Activated CD4-positive, alpha-beta T cell treated with anti-CD3 and anti-CD28 coated beads for 48 hours (primary cell): ENCODE results near the gene SCEL.
"Not testable (repeated sequence)": the region's sequence is repeated elsewhere in the genome, so short reads cannot be mapped to it uniquely, and the experiment has no call there.

Experiments
- DNase-seq: peaks from one replicate; pipeline ENCODE4 v3.0.0-alpha.2; 2020

SCEL gene, protein sequence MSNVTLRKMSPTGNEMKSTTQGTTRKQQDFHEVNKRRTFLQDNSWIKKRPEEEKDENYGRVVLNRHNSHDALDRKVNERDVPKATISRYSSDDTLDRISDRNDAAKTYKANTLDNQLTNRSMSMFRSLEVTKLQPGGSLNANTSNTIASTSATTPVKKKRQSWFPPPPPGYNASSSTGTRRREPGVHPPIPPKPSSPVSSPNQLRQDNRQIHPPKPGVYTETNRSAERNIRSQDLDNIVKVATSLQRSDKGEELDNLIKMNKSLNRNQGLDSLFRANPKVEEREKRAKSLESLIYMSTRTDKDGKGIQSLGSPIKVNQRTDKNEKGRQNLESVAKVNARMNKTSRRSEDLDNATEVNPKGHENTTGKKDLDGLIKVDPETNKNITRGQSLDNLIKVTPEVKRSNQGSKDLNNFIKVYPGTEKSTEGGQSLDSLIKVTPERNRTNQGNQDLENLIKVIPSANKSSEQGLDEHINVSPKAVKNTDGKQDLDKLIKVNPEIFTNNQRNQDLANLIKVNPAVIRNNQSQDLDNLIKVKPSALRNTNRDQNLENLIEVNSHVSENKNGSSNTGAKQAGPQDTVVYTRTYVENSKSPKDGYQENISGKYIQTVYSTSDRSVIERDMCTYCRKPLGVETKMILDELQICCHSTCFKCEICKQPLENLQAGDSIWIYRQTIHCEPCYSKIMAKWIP

DNA sequence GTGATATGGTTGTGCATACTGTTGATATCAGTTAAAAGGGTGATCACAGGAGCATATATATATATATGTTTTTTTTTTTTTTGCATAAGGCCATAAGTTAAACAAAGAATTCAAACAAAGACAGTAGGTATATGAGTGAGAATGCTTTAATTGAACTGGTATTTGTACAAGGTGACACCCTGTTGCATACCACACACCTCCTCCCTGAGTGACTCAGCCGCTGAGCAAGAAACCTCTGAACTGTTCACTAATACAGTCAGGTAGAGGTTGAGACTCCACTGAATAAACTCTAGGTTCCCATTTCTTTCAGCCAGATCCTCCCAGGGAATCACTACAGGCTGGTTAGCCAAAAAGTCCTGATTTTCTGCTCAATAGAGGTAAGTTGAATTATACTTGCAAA lies at the start of gene SCEL:
Gene SCEL (plus strand): TSS at position 259 of the 400 bp plus-strand sequence. CDS start 20,170 bp downstream, outside the sequence.
- DNase-seq, result no peak

- DNase-seq, result no peak
Measured at GRCh38 chr13:77489566-77490337, 45.8 kb upstream of the SCEL start.

DNA sequence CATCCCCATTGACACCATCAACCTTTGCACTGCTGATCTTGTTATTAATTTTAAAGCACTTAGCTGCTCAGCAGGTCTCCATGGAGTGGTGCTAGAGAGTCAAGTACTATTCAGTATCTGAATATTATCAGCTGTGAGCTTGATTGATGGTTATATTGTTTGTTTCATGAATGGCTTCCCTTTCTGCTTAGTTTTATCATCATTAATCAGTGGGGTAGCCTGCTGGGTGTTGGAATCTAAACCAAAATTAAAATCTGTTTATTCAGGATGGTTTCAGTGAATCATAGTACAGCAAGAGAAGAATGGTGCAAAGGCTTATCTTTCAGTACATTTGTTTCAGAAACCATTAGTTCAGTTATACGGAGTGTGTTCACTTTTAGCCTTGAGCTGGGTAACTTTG lies 42.5 kb upstream of the SCEL start:
- DNase-seq, result no peak

GRCh38 chr13:77494226-77494625 lies 41.3 kb upstream of the SCEL start:
- DNase-seq, result no peak

DNA sequence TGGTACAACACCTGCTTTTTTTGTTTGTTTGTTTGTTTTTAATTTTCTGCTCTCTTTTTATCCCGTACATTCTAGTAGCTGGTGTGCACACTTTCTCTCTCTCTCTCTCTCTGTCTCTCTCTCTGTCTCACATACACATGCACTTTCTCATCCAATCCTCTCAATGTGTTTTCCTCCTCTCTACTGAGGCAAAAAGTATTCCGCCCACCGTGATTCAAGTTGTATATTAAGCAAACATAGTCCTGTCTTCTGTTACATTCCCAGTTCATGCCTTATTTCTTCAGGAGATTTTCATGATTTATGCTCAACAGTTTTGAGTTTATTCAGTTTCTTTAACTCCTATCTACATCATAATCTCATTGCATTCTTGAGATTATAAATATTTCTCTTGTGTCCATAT lies 38.2 kb upstream of the SCEL start:
- no peak for DNase-seq

- no peak for DNase-seq
Measured at GRCh38 chr13:77497835-77498234, 37.7 kb upstream of the SCEL start.

- DNase-seq, result no peak
Measured at GRCh38 chr13:77502104-77502720, 33.3 kb upstream of the SCEL start.

DNA sequence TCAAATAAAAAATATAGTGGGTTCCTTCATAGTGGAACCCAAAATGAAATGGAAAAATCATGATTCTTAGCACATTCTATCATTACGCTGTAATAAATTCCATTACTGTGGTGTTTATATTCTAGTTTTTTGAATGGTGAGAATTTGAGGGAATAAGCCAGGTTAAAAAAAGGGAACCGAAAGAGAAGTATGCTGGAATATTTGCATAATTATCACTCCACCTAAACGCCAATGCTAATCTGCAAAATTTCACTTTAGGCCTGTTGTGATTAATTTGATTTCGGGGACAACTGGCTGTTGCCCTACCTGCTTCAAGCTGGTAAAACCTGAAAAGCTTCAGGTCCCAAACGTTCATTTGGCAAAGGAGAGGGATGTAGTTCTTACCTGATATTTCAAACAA lies 32.1 kb upstream of the SCEL start:
- DNase-seq, result no peak

- no peak for DNase-seq
Measured at GRCh38 chr13:77506874-77507273, 28.6 kb upstream of the SCEL start.

GRCh38 chr13:77507931-77508776 lies 27.4 kb upstream of the SCEL start:
- no peak for DNase-seq

DNA sequence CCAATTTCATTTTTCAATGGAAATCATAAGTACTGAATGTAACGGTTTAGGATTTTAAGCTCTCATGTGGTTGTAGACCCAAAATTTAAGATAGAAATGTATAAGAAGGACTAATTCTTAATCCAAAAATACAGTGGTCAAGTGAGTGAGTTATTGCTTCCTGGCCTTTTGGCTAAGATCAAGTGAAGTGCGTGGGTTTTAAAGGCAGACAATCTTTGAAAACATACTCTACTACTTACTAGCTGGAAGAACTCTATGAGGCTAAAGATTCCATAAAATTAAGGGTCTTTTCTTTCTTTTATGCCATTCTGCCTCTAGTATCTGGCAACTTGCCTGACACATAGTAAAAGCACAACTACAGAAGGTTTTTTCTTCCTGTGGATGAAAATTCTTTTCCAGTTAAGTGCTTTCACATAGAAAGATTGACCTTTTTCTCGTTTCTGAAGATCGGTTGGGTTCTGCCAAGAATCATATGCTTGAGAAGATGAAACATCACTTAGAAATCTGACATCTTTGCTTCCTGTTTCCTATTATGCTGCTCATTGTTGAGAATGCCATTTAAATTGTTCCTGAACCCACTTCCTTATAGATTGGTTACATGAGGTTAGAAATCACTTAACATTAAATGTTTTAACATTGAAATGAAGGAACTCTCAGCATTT lies 26.4 kb upstream of the SCEL start:
- DNase-seq, result no peak

DNA sequence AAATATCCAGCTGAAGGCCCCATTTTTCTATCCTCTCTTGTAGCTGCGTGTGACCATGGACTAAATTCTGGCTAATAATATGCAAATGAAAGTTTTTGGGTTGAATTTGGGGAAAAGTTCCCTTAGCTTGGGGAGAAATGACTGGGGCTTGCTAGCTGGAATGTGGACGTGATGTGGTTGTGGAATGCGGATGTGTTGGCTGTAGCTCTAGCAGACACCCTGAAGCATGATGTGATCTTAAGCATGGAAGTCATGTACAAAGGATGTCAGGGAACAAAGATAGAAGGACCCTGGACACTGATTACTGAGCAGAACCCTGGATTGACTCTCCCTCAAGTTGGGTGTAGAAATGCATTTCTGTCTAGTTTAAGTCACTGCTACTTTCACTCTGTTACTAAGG lies 25.4 kb upstream of the SCEL start:
- DNase-seq, result no peak

GRCh38 chr13:77511552-77511951 lies 24.0 kb upstream of the SCEL start:
- DNase-seq, result no peak

- DNase-seq, result no peak
Measured at GRCh38 chr13:77513719-77514335, 21.7 kb upstream of the SCEL start.

- DNase-seq, result no peak
Measured at GRCh38 chr13:77514336-77514726, 21.2 kb upstream of the SCEL start.

DNA sequence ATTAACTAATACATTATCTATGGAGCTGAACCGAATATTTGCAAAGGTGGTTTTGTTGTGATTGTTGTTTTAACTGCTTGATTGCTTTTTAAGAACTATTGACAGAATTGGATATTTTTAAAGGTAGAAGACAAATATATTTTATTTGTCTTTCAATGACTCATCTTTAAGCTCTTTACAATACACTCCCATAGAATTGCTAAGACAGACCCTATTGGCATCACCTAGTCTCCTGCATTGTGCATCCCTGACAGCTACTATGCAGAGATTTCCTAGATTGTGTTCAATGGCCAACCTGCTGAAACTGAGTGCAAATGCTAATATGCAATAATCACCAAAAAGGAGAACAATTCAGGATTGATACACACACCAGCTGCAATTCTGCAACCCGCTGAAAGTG lies 19.7 kb upstream of the SCEL start:
- DNase-seq, result no peak

DNA sequence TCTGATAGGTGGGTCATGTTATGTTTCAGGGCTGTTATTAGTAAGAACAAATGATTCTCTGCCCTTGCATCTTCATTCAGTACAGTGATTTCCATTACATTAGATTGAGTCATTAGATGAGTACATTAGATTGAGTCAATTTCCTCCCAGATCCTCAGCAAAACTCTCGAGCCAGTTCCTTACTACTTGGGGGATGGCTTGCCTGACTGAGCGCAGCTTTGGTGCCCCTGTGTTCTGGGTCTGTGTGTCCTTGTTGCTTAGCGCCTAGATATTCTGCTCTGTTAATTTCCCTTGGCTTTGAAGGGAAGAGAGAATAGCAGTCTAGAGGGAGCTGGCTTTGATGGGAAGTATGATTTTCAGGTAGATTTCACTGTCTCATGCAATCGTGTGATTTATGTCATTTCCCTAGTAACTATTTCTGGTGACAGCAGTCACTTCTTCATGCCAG lies 19.1 kb upstream of the SCEL start:
- DNase-seq, result peak; percentile 15

DNA sequence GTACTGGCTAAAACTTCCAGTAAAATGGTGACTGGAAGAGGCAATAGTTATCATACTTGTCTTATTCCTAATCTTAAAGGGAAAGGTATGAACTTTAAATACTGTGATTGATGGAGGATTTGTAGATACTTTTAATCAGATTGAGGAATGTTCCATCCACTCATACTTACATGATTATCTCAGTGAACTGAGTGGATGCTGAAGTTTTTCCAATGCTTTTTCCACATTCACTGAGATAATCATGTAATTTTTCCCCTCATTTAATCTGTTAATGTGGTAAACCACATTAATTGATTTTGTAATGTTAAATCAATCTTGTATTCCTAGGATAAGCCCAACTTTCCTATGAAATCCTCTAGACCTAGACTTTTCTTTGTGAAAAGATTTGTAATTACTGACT lies 17.2 kb upstream of the SCEL start:
- no peak for DNase-seq

DNA sequence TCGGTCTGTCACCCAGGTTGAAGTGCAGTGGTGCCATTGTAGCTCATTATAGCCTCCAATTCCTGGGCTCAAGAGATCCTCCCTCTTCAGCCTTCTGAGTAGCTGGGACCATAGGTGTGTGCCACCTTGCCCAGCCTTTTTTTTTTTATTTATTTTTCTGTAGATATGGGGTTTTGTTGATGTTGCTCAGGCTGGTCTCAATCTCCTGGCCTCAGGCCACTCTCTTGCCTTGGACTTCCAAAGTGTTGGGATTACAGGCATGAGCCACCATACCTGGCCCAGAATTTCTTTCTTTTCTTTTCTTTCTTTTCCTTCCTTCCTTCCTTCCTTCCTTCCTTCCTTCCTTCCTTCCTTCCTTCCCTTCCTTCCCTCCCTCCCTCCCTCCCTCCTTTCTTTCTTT lies 16.1 kb upstream of the SCEL start:
- not testable (repeated sequence) for DNase-seq

DNA sequence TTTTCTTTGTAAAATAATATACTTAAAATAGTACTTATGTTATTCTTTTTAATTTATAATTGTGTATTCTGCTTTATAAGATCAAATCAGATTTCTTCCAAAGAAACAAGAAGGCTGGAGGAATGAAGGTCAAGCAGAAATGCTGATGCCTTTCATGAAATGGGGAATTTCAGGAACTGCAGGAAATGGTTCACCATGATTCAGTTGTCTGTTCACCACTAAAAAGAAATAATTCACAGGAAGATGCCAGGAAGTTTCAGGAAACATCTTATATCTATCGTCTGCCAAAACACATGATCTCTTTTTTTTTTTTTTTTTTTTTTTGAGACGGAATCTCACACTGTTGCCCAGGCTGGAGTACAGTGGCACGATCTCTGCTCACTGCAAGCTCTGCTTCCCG lies 15.7 kb upstream of the SCEL start:
- no peak for DNase-seq

GRCh38 chr13:77521194-77521593 lies 14.3 kb upstream of the SCEL start:
- no peak for DNase-seq
